ENCODE measurements around the gene WNT10A.
A peak's percentile ranks its signal among the peaks of the same experiment; 100 is the strongest.

GRCh38 chr2:218892693-218893348, 12.2 kb downstream of the WNT10A start:
- TF ChIP-seq, protein P1, sequence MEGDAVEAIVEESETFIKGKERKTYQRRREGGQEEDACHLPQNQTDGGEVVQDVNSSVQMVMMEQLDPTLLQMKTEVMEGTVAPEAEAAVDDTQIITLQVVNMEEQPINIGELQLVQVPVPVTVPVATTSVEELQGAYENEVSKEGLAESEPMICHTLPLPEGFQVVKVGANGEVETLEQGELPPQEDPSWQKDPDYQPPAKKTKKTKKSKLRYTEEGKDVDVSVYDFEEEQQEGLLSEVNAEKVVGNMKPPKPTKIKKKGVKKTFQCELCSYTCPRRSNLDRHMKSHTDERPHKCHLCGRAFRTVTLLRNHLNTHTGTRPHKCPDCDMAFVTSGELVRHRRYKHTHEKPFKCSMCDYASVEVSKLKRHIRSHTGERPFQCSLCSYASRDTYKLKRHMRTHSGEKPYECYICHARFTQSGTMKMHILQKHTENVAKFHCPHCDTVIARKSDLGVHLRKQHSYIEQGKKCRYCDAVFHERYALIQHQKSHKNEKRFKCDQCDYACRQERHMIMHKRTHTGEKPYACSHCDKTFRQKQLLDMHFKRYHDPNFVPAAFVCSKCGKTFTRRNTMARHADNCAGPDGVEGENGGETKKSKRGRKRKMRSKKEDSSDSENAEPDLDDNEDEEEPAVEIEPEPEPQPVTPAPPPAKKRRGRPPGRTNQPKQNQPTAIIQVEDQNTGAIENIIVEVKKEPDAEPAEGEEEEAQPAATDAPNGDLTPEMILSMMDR (conservative IDR thresholded peaks at IDR 0.05; ENCODE audit: low read length): peak; percentile 51; the same call in 1 of the 2 replicates
- TF ChIP-seq EZH2phosphoT487 (IDR thresholded peaks at IDR 0.05; ENCODE audit: borderline replicate concordance): no peak
